VCaP (cell line): Measurements from ENCODE around the gene CNTRL.

ENCODE experiments used
- H3K27ac ChIP-seq: fragments of 450-650 bp; 2 replicates; pipeline ENCODE4 v1.5.1; 2017
- CTCF ChIP-seq: fragments of 450-650 bp; conservative IDR thresholded peaks from 2 replicates; pipeline ENCODE4 v1.5.1; 2017; ENCODE audit warnings: mild to moderate bottlenecking, moderate library complexity

Gene CNTRL

DNA sequence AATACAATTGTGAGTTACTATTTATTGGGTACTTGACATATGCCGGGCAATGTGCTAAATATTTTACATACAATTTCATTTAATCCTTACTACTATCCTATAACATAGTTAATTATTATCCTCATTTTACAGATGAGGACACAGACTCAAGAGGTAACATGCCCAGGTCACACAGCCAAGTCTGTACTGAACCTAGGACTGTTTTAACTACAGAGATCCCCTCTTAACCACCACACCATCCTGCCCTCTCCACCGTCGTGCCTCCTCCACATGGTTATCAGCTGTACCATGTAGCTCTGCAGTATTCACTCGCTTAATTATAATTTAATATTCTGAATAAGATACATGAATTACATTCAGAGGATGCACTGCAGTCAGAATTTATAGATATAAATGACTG, 121.6 kb downstream of the CNTRL start:
- TF ChIP-seq CTCF: no peak
- H3K27ac ChIP-seq: peak overlapping the region; percentile 18; the same call in 1 of the 2 replicates

- peak; percentile 34 for TF ChIP-seq CTCF
- H3K27ac ChIP-seq: peak overlapping the region; percentile 18; the same call in 1 of the 2 replicates
These were observed 122.4 kb downstream of the CNTRL start for GRCh38 chr9:121197132-121197531.

- TF ChIP-seq CTCF: no peak
- H3K27ac ChIP-seq: peak overlapping the region; percentile 96
These were observed 123.8 kb downstream of the CNTRL start for GRCh38 chr9:121198512-121199042.

GRCh38 chr9:121199921-121200320, 125.2 kb downstream of the CNTRL start:
- H3K27ac ChIP-seq: peak overlapping the region; percentile 96
- no peak for TF ChIP-seq CTCF

GRCh38 chr9:121200356-121200755, 125.6 kb downstream of the CNTRL start:
- H3K27ac ChIP-seq: peak overlapping the region; percentile 96
- TF ChIP-seq CTCF: no peak

GRCh38 chr9:121201045-121201737, 126.4 kb downstream of the CNTRL start:
- peak overlapping the region; percentile 96 for H3K27ac ChIP-seq
- no peak for TF ChIP-seq CTCF

DNA sequence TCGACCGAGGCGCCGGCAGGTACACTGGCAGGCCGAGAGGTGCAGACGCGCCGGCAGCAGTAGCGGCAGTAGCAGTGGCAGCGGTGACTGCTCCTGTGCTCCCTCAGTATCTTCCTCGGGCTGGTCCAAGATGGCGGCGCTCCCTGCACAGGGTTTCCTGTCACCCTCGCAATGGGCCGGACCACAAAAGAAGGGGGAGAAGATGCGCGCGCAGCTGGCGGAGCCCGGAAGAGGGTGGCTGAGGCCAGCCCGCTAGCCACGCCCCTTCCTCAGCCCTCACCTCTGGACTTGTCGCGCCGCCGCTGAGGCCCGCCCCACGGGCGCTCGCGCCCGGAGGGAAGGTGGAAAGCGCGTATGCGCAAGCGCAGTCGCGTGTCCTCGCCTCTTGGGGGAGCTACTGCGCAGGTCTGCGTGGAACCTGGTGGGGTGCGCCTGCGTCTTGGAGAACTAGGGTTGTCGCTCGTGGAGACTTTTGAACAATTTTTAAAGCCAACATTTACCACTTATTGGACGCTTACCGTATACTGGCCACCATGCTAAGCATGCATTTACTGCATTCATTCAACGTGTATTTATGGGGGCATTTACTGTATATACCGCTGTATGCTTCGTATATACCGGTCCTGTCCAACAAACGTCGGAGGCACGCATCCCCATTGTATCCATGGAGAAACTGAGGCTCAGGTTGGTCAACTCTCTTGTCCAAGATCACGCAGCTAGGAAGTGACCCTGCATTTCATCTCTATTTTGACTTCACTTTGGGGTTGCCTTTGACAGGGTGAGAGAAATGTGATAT, 127.2 kb downstream of the CNTRL start, which contains the start of gene RAB14:
TSS of gene RAB14 (minus strand) at position 132 of the 796 bp plus-strand sequence. CDS start 8,457 bp downstream, outside the sequence.
- peak within 1 kb of the TSS; percentile 96 for H3K27ac ChIP-seq
- peak; percentile 71 for TF ChIP-seq CTCF
